TTC549 (cell line): ENCODE results near the gene DTYMK.

Source experiments
- FAIRE-seq: peaks from 2 replicates; lab custom pipeline; 2012; peaks lifted over from hg19 to GRCh38; lab: Jason Lieb, UNC

DTYMK gene

DNA sequence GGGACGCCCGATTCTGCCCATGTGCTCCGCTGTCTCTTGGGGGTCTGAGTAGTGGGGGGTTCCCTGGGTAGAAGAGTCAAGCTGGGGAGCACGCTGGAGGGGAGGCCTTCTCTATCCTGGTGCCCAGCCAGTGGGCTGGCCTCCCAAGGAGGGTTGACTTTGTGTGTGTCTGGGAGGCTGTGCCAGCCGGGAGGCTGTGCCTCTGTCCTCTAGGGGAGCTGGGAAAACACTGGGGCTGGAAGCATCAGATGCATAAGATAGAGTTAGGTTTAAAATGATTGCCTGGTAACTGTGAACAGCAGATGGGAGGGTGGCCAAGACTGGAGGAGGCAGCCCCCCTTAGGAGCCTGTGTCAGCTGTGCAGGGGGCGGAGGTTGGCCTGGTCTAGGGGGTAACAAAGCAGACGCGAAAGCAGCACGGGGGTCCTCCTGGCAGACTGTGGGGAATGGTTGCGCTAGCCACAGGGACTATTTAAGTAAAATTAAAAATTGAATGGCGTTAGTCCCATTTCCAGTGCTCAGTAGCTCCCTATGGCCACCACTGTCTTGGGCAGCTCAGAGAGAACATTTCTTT lies 16.5 kb upstream of the DTYMK start:
- FAIRE-seq, result no peak

DNA sequence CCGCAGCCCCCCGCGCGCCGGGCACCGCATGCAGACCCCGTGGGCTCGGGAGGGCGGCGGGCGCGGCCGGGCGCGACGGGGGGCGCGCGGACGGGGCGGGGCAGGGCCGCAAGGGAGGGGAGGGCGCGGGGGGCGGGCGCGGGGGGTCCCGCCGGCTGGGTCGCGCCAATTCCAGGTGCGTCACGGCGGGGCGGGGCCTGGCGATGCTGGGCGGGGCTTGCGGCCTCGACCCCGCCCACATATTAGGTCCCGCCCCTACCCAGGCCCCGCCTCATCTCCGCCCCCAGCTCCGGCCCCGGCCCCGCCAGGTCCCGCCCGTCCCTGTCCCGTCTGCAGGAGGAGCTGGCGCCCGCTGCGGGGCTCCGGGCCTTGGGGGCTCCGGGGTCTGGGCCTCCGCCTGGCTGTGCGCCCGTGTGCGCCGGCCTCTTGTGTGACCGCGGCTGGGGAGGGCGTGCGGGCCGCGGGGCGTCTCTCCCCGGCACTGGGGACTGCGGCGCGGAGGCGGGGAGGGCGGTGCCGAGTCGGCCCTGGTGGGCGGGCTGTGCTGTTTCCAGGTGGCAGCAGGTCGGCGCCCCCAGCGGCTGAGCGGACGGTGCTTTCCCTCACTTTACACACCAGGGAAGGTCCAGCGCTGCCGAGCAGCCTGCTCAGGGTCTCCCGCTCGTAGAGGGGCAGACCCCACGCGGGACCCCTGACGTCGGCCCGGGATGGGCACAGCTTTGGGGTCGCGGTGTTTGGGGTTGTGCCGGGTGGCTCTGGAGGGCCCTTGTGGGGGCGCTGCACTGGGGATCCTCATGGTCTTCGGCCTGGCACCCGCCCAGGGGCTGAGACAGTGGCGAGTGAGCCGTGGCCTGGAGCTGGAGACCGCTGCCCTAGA lies 15.8 kb upstream of the DTYMK start:
- no peak for FAIRE-seq

DNA sequence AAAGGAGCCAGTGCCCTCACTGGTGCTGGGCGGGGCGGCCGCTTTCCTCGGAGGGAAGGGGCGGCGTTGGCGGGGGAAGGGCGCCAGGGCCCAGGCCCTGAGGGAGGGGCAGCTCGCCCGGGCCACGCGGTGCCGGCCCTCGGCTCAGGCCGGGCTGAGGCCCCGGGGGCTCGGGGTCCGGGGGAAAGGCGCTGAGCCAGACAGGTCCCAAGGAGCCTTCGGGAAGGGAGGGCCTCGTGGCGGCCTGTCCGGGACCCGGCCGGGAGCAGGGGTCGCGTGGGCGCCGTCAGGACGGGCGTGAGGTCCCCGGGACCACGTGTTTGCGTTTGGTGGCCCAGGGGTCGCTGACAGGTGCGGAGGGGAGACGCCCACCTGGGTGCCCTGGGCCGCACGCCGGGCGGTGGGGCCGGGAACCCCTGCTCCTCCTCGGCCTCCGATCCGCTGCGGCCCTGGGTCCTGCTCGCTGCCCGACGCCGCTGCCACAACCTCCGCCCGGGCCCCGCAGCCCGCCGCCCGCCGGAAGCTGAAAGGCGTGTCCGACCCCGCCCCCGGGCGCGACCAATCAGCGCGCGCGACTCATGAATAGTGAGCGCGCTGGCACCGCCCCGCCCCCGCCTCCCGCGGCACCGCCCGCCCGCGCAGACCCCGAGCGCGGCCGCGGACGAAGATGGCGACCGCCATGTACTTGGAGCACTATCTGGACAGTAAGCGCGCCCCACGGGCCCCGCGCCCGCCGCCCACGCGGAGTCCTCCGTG lies 15.0 kb upstream of the DTYMK start, which contains the start of gene ING5:
ING5 (plus strand) TSS at position 641 of the 756 bp plus-strand sequence; CDS start at position 668, 27 bp downstream.
- no peak for FAIRE-seq

DNA sequence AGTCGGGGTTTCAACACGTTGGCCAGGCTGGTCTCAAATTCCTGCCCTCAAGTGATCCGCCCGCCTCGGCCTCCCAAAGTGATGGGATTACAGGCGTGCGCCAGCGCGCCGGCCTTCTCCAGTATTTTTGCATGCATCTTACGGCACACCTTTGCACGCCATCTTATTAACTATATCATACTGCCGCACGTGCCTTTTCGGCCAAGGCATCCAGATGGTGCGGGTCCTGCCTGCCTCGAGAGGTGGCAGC lies 14.5 kb upstream of the DTYMK start:
- no peak for FAIRE-seq

DNA sequence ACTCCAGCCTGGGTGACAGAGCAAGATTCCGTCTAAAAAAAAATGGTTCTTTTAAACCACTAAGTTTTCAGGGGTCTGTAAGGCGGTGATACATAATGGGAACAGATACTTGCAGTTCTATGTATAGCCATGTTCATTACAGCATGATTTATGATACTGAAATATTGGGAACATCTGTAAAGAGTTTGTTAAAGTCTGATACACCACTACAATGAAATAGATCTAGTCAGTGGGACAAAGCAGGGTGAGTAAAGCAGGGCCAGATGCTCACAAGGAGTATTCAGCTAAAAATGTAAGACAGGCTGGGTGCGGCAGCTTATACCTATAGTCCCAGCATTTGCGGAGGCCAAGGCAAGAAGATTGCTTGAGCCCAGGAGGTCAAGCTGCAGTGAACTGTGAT lies 9.0 kb upstream of the DTYMK start:
- no peak for FAIRE-seq

DNA sequence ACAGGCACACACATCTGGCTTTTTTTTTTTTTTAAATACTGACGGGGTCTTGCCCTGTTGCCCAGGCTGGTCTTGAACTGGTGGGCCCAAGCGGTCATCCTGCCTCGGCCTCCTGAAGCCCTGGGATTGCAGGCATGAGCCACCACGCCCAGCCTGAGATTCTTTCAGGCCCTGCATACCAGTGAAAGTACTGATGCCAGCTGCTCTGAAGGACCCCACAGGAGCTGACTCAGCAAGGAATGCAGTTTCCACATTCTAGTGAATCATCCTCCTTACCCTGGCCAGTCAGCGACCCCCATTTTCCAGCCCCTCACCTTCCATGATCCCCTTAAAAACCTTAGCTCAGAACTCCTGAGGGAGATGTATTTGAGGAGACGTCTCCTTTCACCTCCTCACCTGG lies 5.8 kb upstream of the DTYMK start:
- FAIRE-seq, result no peak

DNA sequence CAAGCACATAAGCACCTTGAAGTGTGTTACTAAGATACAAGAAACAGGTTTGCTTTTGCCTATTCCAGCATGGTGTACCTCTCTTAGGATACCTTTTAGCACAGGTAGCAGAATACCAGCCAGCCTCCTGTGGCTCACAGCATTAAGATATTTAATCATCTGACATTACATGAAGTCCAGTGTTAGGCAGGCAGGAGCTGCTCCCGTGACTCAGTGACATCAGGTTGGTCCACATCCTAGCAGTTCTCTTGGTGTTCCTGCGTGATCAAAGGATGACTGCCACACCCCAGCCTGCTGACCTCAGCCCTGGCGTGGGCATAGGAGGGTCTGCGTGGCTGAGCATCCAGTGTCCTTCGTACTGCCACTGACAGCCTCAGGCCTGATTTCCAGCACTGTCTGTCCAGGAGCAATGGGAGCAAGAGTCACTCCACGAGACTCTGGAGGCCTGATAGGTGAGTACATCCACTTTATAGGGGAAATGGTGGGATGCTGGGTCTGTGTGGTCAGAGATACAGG lies 3.6 kb upstream of the DTYMK start:
- no peak for FAIRE-seq

DNA sequence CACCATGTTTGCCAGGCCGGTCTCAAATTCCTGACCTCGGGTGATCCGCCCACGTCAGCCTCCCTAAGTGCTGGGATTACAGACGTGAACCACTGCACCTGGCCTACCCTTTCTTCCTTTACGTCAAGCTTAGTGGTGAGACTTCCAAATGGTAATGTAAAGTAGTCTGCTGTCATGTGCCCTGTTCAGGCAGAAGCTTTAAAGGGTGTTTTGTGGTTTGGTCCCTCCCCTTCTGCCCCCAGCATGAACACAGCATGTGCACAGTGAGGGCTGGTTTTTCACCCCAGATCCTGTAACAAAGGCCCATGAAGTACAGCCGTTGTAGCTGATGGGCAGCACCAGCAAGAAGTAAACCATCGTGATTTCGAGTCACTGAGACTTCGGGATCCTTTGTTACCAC lies 2.7 kb upstream of the DTYMK start:
- FAIRE-seq, result no peak

DNA sequence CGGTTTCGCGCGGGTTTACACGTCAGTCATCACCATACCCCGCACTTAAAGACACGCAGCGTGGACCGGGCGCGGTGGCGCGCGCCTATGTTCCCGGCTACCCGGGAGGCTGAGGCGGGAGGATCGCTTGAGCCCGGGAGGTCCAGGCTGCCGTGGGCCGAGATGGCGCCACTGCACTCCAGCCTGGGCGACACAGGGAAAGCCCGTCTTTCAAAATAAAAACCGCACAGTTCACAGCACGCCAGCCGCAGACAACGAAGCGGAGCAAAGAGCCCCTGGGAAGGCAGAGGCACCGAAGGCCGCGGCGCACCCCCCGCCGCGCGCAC lies 328 bp downstream of the DTYMK start:
- FAIRE-seq, result no peak

DNA sequence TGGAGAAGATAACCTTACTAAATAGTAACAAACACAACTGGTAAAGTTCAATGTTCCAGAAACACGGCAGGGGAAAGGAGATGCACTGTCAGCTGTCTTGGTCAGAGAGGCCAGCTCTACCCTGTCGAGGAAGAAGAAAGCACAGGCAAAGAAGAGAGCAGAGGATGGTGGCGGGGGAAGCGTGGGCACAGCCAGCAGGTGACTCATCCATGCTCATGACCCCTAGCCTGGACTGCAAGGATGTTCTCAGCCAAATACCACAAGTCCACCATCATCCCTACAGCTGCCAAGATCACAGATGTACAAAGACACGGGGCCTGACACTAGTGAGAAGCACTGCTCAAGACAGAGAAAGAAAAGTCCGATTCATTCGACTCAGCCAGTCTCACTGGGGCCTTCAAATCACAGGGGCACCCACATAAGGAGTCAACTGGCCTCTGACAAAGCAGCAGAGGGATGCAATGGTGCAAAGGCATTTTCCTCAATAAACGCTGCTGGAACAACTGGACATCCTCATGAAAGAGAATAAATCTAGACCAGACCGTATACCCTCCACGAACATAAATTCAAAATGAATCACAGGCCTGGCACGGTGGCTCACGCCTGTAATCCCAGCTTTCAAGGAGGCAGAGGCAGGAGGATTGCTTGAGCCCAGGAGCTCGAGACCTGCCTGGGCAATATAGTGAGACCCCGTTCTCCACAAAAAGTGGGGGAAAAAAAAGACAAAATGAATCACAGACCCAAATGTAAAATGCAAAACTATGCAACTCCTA lies 5.6 kb downstream of the DTYMK start:
- FAIRE-seq, result no peak

DNA sequence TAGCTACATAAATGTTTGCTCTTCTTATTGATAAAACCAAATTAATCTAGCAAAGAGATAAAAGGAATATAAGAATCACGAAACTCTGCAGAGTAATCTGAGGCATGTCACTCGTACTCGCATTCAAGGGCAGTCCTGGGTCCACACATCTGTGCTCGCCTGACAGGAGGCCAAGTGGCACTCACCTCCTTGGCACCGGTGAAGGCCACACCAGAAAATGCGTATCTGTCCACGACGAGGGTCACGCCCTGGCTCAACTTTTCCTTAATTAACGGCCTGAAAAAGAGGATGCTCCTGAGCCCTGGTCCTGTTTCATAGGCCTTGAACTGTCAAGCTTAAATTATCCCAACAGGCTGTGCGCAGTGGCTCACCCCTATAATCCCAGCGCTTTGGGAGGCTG lies 6.6 kb downstream of the DTYMK start:
- FAIRE-seq, result no peak

DNA sequence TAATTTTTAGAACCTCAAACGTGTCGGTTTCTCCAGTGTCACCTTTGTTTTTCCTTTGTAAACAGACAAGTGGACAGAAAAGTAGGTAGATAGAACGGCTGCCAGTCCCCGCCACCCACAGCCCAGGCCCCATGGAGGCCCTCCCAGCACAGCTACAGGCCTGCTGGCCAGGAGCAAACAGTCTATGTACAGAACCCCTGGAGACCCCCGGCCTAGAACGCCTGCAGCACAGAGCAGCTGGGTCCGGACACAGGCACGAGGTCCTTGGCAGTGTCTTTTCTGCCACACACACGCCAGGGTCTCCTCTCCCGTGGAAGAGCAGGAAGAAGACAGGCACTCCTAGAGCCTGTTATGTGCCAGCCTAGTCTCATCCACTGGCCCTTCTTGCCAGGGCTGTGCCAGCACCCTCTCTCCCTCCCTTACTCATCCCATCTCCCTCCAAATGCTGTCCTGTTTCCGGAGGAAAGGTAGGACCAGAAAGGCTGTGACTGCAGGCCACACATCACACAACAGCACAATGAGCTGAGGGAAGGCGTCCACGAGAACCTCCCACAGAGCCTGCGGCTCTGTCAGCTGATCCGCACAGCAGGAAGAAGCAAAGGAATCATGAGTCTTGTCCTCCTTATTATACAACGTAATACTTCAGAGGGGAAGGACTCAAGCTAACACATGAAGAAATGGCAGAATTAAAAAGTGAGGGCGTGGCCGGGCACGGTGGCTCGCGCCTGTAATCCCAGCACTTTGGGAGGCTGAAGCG lies 7.7 kb downstream of the DTYMK start:
- no peak for FAIRE-seq

DNA sequence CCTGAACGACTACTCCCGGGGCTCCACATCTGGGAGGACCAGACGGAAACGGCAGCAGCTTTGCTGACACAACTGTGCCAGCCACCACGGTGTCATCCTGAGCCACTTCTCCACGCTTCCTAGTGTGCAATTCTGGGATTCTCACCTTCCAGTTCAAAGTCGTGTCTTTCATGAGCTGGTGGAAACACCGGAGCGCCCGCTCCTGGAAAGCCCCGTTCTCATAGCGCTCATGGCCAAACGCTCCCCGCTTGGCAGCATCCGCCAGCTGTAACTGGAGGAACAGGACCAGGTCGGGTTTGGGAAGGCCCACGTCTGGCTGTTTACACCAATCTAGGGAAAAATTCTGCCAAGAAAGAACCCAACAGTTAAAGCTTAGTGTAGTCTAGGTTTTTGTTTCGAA lies 8.3 kb downstream of the DTYMK start:
- no peak for FAIRE-seq

DNA sequence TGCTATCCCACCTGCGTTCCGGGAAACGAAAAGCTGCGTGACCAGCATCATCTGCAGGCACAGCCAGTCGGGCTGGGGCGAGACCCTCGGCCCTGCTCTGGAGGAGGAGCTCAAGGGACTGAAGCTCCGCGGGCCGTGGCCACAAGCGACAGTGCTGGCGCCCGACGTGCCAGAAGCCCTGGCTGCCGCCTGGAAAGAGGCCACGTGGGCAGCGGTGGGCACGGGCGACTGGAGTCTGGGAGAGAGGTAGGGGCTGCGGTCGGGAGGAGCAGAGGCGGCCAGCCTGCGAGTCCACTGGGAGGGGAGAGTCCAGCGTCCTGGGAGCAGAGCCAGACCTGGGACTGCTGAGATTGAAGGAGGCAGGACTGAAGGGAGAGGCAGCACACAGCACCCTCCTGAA lies 9.2 kb downstream of the DTYMK start:
- FAIRE-seq, result no peak

DNA sequence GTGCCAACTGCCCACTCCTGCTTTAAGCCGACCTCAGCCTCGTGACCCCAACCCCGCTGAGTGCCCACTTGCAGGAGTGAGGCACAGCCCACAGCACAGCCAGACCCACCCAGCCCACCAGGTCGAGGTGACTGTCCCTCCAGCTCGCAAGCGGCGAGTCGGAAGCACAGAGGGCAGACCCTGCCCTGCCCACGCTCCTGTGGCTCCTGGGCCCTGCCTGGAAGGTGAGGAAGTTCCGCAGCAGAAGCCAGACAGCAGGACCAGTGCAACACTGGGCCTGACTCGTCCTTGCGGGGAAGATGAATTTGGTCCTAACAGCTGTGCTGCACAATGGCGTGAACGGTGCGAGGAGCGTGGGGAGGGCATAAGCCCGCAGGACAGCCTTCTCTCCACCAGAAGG lies 9.9 kb downstream of the DTYMK start:
- no peak for FAIRE-seq

DNA sequence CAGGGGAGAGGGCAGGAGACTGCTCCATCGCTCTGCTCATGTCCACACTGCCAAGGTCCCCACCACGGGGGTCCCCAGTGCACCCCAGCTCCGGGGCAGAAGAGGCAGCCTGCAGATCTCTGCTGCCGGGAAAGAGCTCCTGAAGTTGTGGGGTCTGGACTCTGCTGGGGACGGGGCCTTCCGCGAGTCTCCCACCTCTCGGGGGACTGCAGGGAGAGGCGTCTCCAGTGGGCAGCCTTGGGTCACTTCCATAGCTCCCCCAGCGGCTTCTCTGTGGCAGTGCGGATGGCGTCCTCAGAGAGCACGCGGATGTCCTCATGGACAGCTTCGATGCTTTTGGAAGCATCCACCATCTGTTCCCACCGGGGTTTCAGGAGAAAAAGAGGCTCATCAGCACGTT lies 10.7 kb downstream of the DTYMK start:
- no peak for FAIRE-seq

DNA sequence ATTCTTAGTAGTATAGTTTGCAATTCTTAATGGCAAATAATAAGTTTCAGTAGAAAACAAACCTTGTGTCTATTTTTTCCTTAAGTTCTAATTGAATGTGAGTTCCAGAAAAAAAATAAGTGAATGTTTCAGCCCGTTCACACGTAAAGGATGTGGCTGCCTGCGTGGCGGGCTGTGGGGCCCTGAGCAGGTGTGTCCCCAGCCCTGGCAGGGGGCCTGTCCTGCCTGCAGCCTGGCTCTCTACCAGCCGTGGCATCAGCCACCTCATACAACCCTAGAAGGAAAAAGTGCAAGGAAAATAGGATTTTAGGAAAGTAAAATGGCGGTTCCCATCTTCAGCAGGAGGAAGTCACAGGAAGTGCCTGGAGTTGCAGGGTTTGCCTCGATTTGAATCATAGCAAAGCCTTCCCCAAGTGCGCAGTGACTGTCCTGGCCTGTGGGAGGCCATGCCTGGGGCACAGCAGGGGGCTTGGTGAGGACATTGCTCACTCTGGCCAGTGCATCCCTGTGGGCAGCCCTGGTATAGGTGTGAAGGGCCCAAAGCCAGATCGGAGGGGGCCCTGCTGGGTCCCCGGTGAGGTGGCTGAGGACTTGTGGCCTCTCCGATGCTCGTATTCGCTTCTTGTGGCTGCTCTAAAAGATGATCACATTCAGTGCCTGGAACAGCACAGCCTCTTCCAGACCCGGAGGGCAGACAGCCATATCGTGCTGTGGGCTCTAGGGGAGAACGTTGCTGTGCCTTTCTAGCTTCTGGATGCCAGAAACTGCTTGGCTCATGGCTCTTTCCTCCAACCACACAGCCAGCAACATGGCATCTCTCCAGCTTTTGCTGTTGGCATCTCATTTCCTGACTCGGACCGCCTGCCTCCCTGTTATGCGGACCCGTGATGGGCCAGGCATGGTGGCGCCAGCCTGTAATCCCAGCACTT lies 12.6 kb downstream of the DTYMK start:
- no peak for FAIRE-seq

DNA sequence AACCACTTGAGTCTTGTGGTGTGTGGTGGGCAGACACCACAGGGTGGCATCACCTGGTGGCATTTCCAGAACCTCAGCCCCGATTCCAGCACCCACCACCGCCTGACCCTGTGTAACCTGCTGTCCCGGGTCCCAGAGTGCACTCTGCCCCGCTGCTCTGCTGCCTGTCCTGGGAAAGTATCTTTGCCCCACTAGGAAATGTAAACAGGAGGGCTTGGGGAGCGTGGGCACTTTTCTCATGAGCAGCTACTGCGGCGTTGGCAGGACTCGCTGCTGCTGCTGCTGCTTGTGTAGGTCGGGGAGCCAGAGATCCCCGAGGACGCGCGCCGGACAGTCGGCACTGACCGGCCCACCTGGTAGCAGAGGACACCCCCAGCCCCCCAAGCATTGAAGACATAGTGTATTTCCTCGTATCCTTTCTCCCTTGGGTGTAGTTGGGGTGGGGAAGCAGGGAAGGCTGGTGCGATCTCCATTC lies 13.4 kb downstream of the DTYMK start:
- no peak for FAIRE-seq

DNA sequence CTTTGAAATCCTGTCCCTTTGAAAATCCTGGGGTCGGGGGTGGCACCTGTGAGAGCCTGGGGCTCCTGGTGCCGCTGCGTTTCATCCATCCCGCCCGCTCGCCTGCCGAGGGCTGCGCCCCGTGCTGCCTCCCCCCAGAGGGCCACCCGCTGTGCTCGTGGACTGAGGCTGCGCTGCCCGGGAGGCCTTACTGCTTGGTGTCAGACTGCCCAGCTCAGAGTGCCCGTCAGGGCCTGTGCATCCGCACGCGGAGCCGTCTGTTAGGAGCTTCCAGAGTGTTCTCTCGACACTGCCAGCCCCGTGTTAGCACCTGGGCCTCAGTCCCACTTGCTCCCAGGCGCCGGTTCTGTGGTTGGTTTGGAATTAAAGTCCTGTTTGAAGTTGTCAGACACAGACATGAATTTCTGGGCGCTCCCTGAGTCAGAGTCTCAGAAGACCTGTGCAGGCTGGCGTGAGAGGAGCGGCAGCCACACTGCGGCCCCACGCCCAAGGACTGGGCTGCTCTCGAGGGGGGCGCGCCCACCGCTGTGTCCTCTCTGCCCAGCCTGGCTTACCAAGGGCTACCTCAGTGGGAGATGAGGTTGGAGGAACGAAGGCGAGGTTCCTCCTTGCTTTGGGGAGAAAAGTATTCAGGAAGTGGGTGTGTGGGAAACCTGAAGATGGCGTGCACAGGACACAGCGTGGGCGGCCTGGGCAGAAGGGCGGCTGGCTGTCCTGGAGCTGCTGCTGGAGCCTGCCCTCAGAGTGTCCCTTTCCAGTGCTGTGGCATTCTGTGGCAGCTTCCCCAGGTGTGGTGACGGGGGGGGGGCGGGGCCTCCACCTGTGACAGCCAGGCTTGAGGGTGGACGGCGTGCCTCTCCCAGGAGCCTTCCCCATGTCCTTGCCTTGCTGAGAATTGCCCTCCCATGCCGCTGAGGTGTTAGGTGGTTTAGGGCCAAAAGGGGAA lies 14.1 kb downstream of the DTYMK start:
- FAIRE-seq, result no peak
